VCaP (cell line): ENCODE results near the gene RNU5D-1.
"Not testable (repeated sequence)": the region's sequence is repeated elsewhere in the genome, so short reads cannot be mapped to it uniquely, and the experiment has no call there.

Experiments used
- H3K27ac ChIP-seq: fragments of 450-650 bp; 2 replicates; pipeline ENCODE4 v1.5.1; 2017
- TF ChIP-seq, protein P1 (sequence below): fragments of 450-650 bp; conservative IDR thresholded peaks from 2 replicates; pipeline ENCODE4 v1.5.1; 2017; ENCODE audit warnings: mild to moderate bottlenecking, moderate library complexity

The RNU5D-1 gene

DNA sequence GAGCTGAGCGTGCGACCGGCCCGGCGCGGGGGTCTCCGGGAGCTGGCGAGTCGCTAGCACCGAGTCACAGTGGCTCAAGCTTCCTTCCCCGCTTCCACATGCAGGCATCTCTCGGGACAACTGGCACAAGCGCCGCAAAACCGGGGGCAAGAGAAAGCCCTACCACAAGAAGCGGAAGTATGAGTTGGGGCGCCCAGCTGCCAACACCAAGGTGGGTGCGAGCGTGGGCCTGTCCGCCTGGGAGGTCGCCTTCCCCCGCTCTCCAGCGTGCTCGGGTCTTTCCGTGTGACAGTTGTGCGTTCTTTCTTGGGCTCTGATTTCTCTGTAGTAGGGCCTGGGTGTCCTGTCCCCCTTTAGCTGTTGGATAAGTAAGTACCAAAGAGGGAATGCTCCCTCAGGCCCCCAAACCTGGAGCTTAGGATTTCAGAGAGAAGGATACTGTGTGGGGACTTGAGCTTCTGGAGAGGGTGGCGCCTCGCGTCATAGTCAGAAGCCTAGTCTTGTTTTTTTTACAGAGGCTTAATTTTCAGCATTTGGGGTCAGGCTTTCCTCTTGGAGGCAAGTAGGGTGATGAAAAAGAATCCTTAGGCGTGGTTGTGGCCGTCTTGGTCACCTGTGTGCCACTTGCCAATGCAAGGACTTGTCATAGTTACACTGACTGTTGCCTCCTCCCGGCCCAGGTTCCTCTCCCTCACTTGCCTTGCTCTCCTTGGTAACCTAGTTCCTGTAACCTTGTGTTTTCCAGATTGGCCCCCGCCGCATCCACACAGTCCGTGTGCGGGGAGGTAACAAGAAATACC is 45.2 kb upstream of the RNU5D-1 start:
- H3K27ac ChIP-seq: peak overlapping the region; percentile 90
- TF ChIP-seq, protein P1, sequence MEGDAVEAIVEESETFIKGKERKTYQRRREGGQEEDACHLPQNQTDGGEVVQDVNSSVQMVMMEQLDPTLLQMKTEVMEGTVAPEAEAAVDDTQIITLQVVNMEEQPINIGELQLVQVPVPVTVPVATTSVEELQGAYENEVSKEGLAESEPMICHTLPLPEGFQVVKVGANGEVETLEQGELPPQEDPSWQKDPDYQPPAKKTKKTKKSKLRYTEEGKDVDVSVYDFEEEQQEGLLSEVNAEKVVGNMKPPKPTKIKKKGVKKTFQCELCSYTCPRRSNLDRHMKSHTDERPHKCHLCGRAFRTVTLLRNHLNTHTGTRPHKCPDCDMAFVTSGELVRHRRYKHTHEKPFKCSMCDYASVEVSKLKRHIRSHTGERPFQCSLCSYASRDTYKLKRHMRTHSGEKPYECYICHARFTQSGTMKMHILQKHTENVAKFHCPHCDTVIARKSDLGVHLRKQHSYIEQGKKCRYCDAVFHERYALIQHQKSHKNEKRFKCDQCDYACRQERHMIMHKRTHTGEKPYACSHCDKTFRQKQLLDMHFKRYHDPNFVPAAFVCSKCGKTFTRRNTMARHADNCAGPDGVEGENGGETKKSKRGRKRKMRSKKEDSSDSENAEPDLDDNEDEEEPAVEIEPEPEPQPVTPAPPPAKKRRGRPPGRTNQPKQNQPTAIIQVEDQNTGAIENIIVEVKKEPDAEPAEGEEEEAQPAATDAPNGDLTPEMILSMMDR: no peak

DNA sequence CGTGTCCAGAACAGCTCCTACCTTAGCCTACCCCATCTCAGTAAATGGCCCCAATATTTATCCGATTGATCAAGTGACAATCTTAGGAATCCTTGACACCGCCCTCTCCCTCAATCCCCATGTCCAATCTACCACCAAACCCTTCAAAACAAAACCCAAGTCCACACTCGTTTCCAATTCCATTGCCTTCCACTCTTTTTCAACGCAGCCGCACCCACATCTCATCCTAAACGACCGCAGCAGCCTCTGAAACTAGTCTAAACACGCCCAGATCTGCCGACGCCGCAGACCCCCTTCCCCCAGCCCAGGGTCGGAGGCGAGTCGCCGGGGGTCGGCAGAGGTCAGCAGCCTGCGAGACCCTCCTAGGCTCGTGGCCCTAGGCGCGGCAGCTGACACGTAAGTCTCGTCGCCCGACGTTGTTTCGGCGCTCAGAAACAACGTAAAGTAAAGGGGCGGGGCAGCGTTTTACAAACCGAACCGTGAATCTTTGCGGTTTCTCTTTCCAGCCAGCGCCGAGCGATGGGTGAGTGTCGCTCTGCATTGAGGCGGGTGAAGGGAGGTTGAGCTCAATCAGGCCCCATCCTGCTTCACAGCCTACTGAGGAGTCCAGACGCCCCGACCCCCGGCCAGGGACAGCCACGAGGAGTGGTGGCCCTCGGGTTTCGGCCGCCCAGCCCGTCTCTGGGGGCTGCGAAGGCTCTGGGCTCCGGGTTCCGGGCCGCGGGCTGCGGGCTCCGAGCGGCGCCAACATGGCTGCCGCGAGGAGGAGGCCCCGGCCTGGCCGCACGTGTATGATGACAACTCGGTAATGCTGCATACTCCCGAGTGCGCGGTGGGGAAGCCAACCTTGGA is 44.3 kb upstream of the RNU5D-1 start, which contains the start of gene RPS8:
TSS of gene RPS8 (plus strand) at position 463 of the 852 bp plus-strand sequence. CDS start at position 520, 57 bp downstream.
- H3K27ac ChIP-seq: peak within 1 kb of the TSS; percentile 90
- TF ChIP-seq, protein P1: no peak

DNA sequence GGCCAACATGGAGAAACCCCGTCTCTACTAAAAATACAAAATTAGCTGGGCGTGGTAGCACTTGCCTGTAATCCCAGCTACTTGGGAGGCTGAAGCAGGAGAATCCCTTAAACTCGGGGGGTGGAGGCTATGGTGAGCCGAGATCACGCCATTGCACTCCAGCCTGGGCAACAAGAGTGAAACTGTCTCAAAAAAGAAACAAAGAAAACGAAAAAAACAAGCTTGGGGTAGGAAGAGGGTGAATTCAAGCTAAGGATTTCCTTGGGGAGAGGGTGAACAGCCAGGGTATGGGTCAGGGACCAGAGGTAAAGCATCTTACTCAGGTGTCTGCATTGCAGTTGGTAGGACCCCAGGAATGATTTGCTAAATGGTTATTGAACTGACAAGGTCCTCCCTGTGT is 35.5 kb upstream of the RNU5D-1 start:
- H3K27ac ChIP-seq: not testable (repeated sequence)

DNA sequence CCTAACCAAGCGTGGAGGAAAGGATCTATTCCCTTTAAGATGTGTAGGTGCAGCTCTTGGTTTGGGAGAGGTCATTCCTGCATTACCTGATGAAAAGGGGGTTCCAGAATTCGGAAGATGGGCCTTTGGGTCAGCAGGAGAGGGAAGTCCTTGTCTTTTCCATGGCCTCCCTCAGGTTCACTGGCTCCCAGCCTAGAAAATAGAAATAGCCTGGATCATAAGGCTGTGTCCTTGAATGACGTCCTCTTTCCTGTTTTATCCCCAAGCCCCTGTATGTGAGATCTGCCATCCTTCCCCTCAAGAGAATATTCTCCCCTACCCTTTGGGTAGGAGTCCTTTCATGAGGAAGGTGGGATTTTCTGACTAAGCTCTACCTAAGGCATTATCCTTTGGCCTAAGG is 29.9 kb upstream of the RNU5D-1 start:
- TF ChIP-seq, protein P1: no peak
- H3K27ac ChIP-seq: no peak overlapping the region

DNA sequence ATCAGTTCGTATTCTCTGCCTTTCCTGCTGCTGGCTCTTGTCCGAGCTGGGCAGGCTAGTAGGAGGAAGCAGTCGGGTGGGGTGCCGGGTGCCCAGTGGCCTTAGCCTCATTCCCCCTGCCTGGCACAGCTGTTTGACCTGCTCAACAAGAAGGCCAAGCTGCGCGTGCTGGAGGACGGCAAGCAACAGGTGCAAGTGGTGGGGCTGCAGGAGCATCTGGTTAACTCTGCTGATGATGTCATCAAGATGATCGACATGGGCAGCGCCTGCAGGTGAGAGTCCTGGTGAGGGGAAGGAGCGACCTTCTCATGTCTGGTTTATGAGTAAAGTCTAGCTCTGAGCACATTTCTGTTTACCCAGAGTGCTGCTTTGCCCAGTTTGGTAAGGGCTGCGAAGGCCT is 28.1 kb upstream of the RNU5D-1 start:
- no peak overlapping the region for H3K27ac ChIP-seq
- TF ChIP-seq, protein P1: no peak

DNA sequence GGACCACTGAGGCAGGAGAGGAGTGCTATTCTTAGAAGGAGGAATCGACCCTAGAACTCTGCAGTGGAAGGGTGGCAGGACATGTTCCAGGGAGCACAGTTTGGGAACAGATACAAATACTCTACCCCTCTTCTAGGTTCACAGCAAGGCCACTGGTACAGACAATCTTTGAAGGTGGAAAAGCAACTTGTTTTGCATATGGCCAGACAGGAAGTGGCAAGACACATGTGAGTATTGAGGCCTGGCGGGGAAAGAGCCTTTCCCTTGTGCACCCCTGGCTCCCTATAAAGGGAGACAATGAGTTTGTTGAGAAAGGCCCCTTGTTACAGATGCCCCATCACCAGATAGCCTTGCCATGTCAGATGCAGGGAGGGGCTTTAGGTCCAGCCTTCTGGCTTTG is 26.4 kb upstream of the RNU5D-1 start:
- H3K27ac ChIP-seq: no peak overlapping the region

DNA sequence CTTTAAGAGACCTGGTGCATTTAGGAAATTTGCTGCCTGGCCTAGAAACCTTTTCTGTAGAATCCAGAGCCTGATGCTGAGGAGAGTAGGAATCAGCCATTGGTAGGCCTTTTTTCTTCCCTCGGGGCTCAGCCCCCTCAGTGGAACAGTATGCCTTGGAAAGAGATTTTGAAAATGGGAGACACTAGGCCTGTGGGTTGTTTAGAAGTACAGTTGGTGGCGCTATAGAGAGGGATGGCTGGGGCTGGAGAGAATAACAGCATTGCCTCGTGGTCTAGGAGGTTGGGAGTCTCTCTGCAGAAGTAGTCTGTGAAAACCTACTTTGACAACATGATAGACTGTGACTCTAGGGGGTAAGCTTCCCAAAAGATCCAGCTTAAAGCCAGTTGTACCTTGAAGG is 16.9 kb upstream of the RNU5D-1 start:
- no peak overlapping the region for H3K27ac ChIP-seq
- TF ChIP-seq, protein P1: no peak

More for the DNA sequence above, 26.4 kb upstream of the RNU5D-1 start:
- TF ChIP-seq, protein P1: no peak
